ENCODE measurements around the gene CA11. TPM values are rescaled to one million over a fixed set of nuclear protein-coding genes. Genes with fewer than 3 reads are reported as not detected.

The CA11 gene
- total and polyA plus RNA-seq, 2 of the 8 experiments (the other 6 are each of a cell fraction or from before 2014, with no cell fraction given), result 51.7 to 71.4 TPM

GRCh38 chr19:48636859-48637448 is 9.0 kb downstream of the CA11 start, which contains the start of gene DBP:
DBP (minus strand) TSS chr19:48637379; CDS start chr19:48636994, 385 bp downstream.
- Histone ChIP-seq H3K56ac (replicated peaks; ENCODE audit: insufficient read length, low read depth, low read length) (peak within 1 kb of the TSS; percentile 18), H3K36me3 (ENCODE audit: control insufficient read depth in 2 of 4, insufficient read depth in 4 of 4, low read length in 3 of 4) (no peaks in the 10 kb centered on the region), H3K27me3 (replicated peaks in 1 of 4; ENCODE audit: control insufficient read depth in 3 of 4, extremely low read depth in 1 of 4, insufficient read depth in 3 of 4, low read length in 3 of 4) (peaks cover 0 to 2% (median 0%) of the 10 kb centered on the region in 4 experiments; a peak in 2 of 7 replicates), H2BK20ac (ENCODE audit: low read length) (no peak within 1 kb of the TSS), H3K4me1 (replicated peaks in 1 of 4; ENCODE audit: control insufficient read depth in 3 of 4, insufficient read depth in 4 of 4, low read length in 3 of 4) (peaks cover 9 to 28% (median 19%) of the 10 kb centered on the region in 4 experiments), H3K9ac (replicated peaks in 1 of 4; ENCODE audit: extremely low read depth in 1 of 4, low read depth in 3 of 4, low read length in 3 of 4) (peak within 1 kb of the TSS in 3 of 4 experiments; percentile 64 to 72 (median 66); a peak in 6 of 7 replicates), H3K14ac (ENCODE audit: insufficient read length) (no peak within 1 kb of the TSS), H3K27ac (ENCODE audit: low read depth, low read length) (peak within 1 kb of the TSS; percentile 89), H4K91ac (replicated peaks; ENCODE audit: insufficient read length, low read length) (peak within 1 kb of the TSS; percentile 18), H3K23ac (ENCODE audit: insufficient read length) (no peak within 1 kb of the TSS), H3K4me3 (ENCODE audit: extremely low read depth in 1 of 4, insufficient read depth in 2 of 4, low read depth in 3 of 4, low read length in 4 of 4) (peak within 1 kb of the TSS; percentile 58 to 74 (median 68)), H3K4me2 (ENCODE audit: insufficient read depth in 1 of 2, low read depth in 2 of 2, low read length in 2 of 2) (peak within 1 kb of the TSS; percentile 94 to 95), H2BK120ac (replicated peaks; ENCODE audit: low read depth, low read length) (no peak within 1 kb of the TSS), H2AK5ac (ENCODE audit: low read depth, low read length) (no peak within 1 kb of the TSS), H4K20me1 (replicated peaks in 1 of 2; ENCODE audit: control insufficient read depth in 1 of 2, insufficient read depth in 2 of 2, low read length in 2 of 2) (no peaks in the 10 kb centered on the region), H3K23me2 (ENCODE audit: low read depth, low read length) (peaks cover 25% of the 10 kb centered on the region), H3K79me2 (ENCODE audit: control insufficient read depth in 1 of 2, insufficient read depth in 2 of 2, low read length in 2 of 2) (no peaks in the 10 kb centered on the region), H2BK12ac (ENCODE audit: low read depth, low read length) (no peak within 1 kb of the TSS; the same call in 1 of the 2 replicates), H3K79me1 (ENCODE audit: low read depth, low read length) (no peaks in the 10 kb centered on the region), H2BK15ac (ENCODE audit: low read length) (no peak within 1 kb of the TSS), H2AFZ (ENCODE audit: low read length) (no peak within 1 kb of the TSS), H3K4ac (replicated peaks; ENCODE audit: insufficient read length, low read depth, low read length) (no peak within 1 kb of the TSS), H4K8ac (ENCODE audit: extremely low read depth, insufficient read depth, low read length) (no peak within 1 kb of the TSS; the same call in 1 of the 2 replicates), H3K18ac (ENCODE audit: extremely low read depth, low read length) (peak within 1 kb of the TSS; percentile 93), H2BK5ac (ENCODE audit: low read depth, low read length) (peak within 1 kb of the TSS; percentile 95), H3K9me3 (ENCODE audit: insufficient read depth in 2 of 2, low read depth in 1 of 2, low read length in 1 of 2) (no peaks in the 10 kb centered on the region), H4K5ac (ENCODE audit: insufficient read length, low read depth, low read length) (peak within 1 kb of the TSS; percentile 24)
- peak in 1 of 2 experiments; percentile 74 for DNase-seq (ENCODE audit: low read depth in 1 of 2, low spot score in 2 of 2)
- POLR2A ChIA-PET (ENCODE audit: partially characterized antibody), result interaction anchor here (1.0 to 30.9 kb wide), 3 partner anchors 9 to 237 kb away, joined by 3 to 788 read pairs (median 4); partner anchors contain the start of genes FAM83E, RPL18, SPACA4 and SPHK2
- 2% methylated on average over 37 of the region's 40 CpGs; no CpG with 5 or more reads in 1 of the 2 experiments for WGBS, 2 experiments (ENCODE audit: extremely low coverage in 1 of 2, insufficient coverage in 1 of 2, insufficient read length in 1 of 2, insufficient replicate concordance in 2 of 2, low coverage in 1 of 2, low lambda C conversion rate in 2 of 2, missing lambda C conversion rate in 1 of 2)
- no peak for FAIRE-seq
- CTCF ChIA-PET (ENCODE audit: partially characterized antibody), result interaction anchor here (1.1 kb wide), 1 partner anchor 130 kb away, joined by 5 read pairs; no protein-coding TSS in a partner anchor
- TF ChIP-seq PHF8 (conservative IDR thresholded peaks at IDR 0.05; ENCODE audit: low read depth, low read length) (peak; percentile 28; the same call in 1 of the 2 replicates), TAF1 (IDR thresholded peaks at IDR 0.05; ENCODE audit: low read depth, low read length) (0 out of 2 replicates have a peak, but pooled peaks have one; percentile 18), CTCF (IDR thresholded peaks at IDR 0.05; ENCODE audit: control extremely low read depth in 1 of 3, insufficient read depth in 1 of 3, low read depth in 1 of 3, low read length in 3 of 3) (peak in 1 of 3 experiments; percentile 13; a peak in 1 of 4 replicates), SAP30 (IDR thresholded peaks at IDR 0.05; ENCODE audit: insufficient read depth, insufficient replicate concordance, low read length) (peak; percentile 37), KDM4A (IDR thresholded peaks at IDR 0.05; ENCODE audit: low read depth, low read length, severe bottlenecking) (peak; percentile 53), SP1 (IDR thresholded peaks at IDR 0.05; ENCODE audit: low read depth, low read length) (no peak), HDAC6 (IDR thresholded peaks at IDR 0.05; ENCODE audit: low read depth, low read length) (no peak), SIN3A (conservative IDR thresholded peaks at IDR 0.05 in 1 of 2, IDR thresholded peaks at IDR 0.05 in 1 of 2; ENCODE audit: low read depth in 1 of 2, low read length in 2 of 2) (0 out of 4 replicates have a peak, but pooled peaks of 1 of the 2 experiments have one; percentile 12), MAFK (IDR thresholded peaks at IDR 0.05; ENCODE audit: low read depth, low read length) (no peak)

All from H1 (cell line).